HG02840 (cell line): ENCODE measurements around the gene OGFOD2.

Experiments used
- ATAC-seq: cut with Tn5 transposase; IDR thresholded peaks from one replicate; pipeline ENCODE4 v1.9.1; 2021; ENCODE audit warnings: mild to moderate bottlenecking, moderate library complexity, moderate number of reproducible peaks; ENCODE audit not compliant: unreplicated experiment, low FRiP score

The OGFOD2 gene

GRCh38 chr12:123024819-123025391 is 49.9 kb downstream of the OGFOD2 start:
- ATAC-seq, result no peak

- ATAC-seq, result no peak
Measured at GRCh38 chr12:123026094-123026853, 51.2 kb downstream of the OGFOD2 start.

GRCh38 chr12:123027726-123028445 is 52.8 kb downstream of the OGFOD2 start:
- ATAC-seq, result no peak

GRCh38 chr12:123028475-123028874 is 53.4 kb downstream of the OGFOD2 start:
- ATAC-seq, result no peak

GRCh38 chr12:123029550-123029949 is 54.5 kb downstream of the OGFOD2 start:
- no peak for ATAC-seq
